ENCODE measurements around the gene RPL36. TPM values are rescaled to one million over a fixed set of nuclear protein-coding genes. Genes with fewer than 3 reads are reported as not detected.

The RPL36 gene
- total RNA-seq (ENCODE audit: low replicate concordance) = 777 and 840 TPM in 2 replicates

DNA sequence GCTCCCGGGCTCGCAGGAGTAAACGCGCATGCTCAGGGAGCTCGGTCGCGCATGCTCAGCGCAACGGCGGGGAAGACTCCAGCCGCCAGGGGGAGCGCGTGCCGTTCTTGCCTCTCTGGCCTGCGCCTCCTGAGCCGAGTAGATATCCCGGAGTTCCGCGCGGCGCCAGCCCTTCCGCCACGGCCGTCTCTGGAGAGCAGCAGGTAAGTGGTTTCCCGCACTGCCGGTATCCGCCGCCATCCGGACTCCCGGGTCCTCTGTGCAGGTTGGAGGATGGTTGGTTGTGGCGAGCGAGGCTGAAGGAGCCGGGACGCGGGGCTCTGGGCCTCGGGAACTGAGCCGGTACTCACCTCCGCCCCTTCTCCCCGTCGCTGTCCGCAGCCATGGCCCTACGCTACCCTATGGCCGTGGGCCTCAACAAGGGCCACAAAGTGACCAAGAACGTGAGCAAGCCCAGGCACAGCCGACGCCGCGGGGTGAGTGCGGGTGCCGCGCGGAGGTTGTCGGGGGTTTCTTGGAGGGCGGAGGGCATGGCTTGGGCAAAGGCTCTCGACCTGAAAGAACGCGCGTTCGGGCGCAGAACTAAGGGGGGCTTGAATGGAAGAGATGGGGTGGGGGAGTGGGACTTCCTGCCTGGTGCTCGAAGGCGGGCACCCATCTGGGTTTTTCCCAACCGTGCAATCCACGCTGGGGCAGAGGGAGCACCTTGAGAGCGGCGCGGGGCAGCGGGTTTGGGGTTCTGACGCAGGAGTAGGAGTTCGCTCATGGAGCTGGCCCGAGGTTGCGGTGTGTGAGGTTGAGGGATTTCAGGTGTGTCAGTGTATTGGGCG, at the start of gene RPL36:
Gene RPL36, plus strand, starts transcription at position 171 of the 830 bp plus-strand sequence. Its CDS starts 213 bp downstream, at position 384.

DNA sequence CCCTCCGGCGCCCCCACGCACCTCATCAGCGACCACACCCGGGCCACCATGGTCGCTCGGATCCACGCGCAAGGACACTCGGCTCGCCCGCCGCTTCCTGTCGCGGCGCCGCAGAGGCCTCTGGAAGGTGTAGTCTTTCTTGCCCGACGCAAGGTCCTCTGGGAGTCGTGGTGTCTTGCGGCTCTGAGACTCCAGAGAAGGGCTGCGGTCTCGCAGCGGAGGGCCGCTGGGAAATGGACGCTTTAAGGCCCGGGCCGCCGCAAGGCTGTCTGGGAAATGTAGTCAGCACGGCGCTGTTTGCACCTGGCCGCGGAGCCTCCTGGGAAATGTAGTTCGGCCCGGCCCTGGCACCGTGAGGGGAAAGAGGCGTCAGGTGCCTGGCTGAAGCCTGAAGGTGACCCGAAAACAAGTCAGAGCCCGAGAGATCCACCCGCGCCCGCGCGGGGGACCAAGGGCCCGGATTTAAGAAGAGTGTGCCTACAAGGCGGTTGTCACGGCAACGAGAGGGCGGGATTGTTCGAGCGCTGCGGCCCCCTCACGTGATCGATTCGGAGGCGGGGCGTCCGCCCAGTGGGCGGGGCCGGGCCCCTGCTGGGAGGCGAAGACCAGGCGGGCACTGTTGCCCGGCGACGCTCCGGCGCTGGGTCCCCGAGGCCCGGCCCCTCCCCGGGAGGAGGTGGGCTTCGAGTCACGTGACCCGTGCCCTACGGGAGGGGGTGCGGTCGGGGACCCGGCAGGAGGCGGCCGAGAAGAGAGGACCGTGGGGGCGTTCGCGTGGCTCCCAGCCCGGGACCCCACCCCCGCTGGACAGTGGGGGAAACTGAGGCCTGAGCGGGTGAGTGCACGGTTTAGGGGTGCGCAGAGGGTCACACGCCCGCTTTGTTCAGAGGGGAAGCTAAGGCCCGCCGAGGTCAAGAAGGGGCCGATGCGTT, 9.4 kb upstream of the RPL36 start, which contains the start of the genes HSD11B1L and MICOS13:
Gene HSD11B1L, plus strand, starts transcription at position 591 of the 932 bp plus-strand sequence. CDS start 3,806 bp downstream, outside the sequence.
Gene MICOS13, minus strand, starts transcription at position 80 of the 932 bp plus-strand sequence. Its CDS starts 30 bp downstream, at position 50.

DNA sequence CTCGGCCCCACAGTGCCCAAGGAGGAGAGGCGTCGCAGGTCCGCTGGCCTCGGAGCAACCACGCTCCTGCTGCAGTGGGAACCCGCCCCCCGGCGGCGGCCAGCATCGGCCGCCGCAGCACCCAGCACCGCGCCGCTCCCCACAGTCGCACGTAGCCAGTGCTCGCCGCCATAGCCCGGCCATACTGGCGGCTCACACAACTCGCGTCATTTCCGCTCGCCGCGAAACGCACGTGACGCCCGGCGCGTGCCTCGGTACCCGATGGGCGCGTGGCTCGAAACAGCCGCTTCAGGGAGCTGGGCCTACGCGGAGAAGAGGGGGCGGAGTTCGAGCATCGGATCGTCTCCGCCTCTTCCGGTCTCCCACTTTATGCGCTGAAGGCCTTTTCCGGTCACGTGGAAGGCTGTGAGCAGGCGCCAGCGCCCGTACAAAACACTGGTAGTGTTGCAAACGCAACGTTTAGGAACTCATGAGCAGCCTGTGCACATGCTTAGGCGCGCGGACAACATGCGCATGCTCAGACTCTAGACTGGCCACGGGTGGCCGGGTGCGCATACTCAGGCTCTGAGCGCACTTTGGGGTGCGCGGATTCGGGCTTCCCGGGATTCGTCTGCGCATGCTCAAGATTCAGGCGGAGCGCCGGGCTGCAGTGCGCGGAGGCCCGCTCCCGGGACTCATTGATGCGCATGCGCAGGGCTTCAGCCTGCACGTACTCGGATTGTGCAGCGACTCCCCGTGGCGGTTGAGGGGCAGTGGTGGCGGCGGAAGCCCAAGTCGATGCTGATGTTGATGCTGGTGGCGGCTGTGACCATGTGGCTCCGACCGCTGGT, 30.1 kb downstream of the RPL36 start, which contains the start of the genes CATSPERD and LONP1:
Gene CATSPERD, plus strand, starts transcription at position 677 of the 830 bp plus-strand sequence. Its CDS starts 101 bp downstream, at position 778.
Gene LONP1, minus strand, starts transcription at position 186 of the 830 bp plus-strand sequence. Its CDS starts 14 bp downstream, at position 172.

Other genes with a start within 250 kb of the RPL36 start
- not detected in 2 replicates for gene ZNRF4, start 234.9 kb upstream of the RPL36 start, total RNA-seq (ENCODE audit: low replicate concordance)
- gene TINCR, start 122.3 kb upstream of the RPL36 start, total RNA-seq (ENCODE audit: low replicate concordance) = under 0.01 and 0.08 TPM in 2 replicates
- gene SAFB2, start 67.5 kb upstream of the RPL36 start, total RNA-seq (ENCODE audit: low replicate concordance) = 24.9 and 72.8 TPM in 2 replicates
- 44.8 and 50.3 TPM in 2 replicates for gene SAFB, start 67.2 kb upstream of the RPL36 start, total RNA-seq (ENCODE audit: low replicate concordance)
- 50.3 and 83.6 TPM in 2 replicates for gene MICOS13, start 9.8 kb upstream of the RPL36 start, total RNA-seq (ENCODE audit: low replicate concordance)
- gene HSD11B1L, start 9.3 kb upstream of the RPL36 start, total RNA-seq (ENCODE audit: low replicate concordance) = 10.1 and 11.3 TPM in 2 replicates
- gene LONP1, start 29.9 kb downstream of the RPL36 start, total RNA-seq (ENCODE audit: low replicate concordance) = 116 and 155 TPM in 2 replicates
- not detected in 2 replicates for gene CATSPERD, start 30.3 kb downstream of the RPL36 start, total RNA-seq (ENCODE audit: low replicate concordance)
- 0.08 TPM in 1 of 2 replicates, not detected in the other for gene PRR22, start 94.5 kb downstream of the RPL36 start, total RNA-seq (ENCODE audit: low replicate concordance)
- 22.6 and 40.2 TPM in 2 replicates for gene DUS3L, start 100.9 kb downstream of the RPL36 start, total RNA-seq (ENCODE audit: low replicate concordance)
- not detected in 2 replicates for gene NRTN, start 114.8 kb downstream of the RPL36 start, total RNA-seq (ENCODE audit: low replicate concordance)
- gene FUT6, start 149.4 kb downstream of the RPL36 start, total RNA-seq (ENCODE audit: low replicate concordance) = not detected in 2 replicates
- gene FUT3, start 161.2 kb downstream of the RPL36 start, total RNA-seq (ENCODE audit: low replicate concordance) = not detected in 2 replicates
- not detected in 2 replicates for gene FUT5, start 180.2 kb downstream of the RPL36 start, total RNA-seq (ENCODE audit: low replicate concordance)
- gene NDUFA11, start 213.5 kb downstream of the RPL36 start, total RNA-seq (ENCODE audit: low replicate concordance) = 196 and 302 TPM in 2 replicates
- gene VMAC, start 214.6 kb downstream of the RPL36 start, total RNA-seq (ENCODE audit: low replicate concordance) = 2.8 and 4.8 TPM in 2 replicates
- gene CAPS, start 224.0 kb downstream of the RPL36 start, total RNA-seq (ENCODE audit: low replicate concordance) = 2.3 and 5.1 TPM in 2 replicates